OCI-LY7 (cell line): ENCODE measurements around the gene SRPK2. TPM values are rescaled to one million over a fixed set of nuclear protein-coding genes. Genes with fewer than 3 reads are reported as not detected.

Source experiments
- BruUV-seq: library from RNA; stranded (reverse); fragments of 400-500 nt; replicated peaks from 2 replicates; lab custom pipeline; 2021; lab: Mats Ljungman, UMichigan
- CTCF ChIA-PET: fragments of 300-600 bp; sonication (Branson Sonifier 250); formaldehyde crosslinking; loops from one replicate; lab custom pipeline; 2022; ENCODE audit warnings: antibody characterized with exemption; ENCODE audit not compliant: unreplicated experiment; lab: Charles Lee
- POLR2A ChIA-PET: fragments of 300-600 bp; sonication (Branson Sonifier 250); formaldehyde crosslinking; loops from one replicate; lab custom pipeline; 2022; ENCODE audit warnings: antibody characterized with exemption; lab: Charles Lee
- DNase-seq: peaks from one replicate; pipeline ENCODE4 v3.0.0-alpha.2; 2015; ENCODE audit warnings: low spot score
- H2AFZ ChIP-seq: fragments of 200-600 bp; sonication (generic), shearing (Covaris generic); 2 replicates; pipeline ENCODE4 v1.6.1; 2014; ENCODE audit warnings: mild to moderate bottlenecking, antibody characterized with exemption, low read length, moderate library complexity
- H3K27ac ChIP-seq: fragments of 200-600 bp; sonication (generic); 2 replicates; pipeline ENCODE4 v1.5.1; 2014; ENCODE audit warnings: mixed run types, low read depth, mild to moderate bottlenecking, moderate library complexity, low read length, inconsistent platforms; ENCODE audit not compliant: poor library complexity, severe bottlenecking
- H3K36me3 ChIP-seq: fragments of 200-600 bp; sonication (generic); 2 replicates; pipeline ENCODE4 v1.6.1; 2014; ENCODE audit warnings: mild to moderate bottlenecking, antibody characterized with exemption, low read length, moderate library complexity, mixed read lengths; ENCODE audit not compliant: insufficient read depth
- H3K4me1 ChIP-seq: fragments of 200-600 bp; sonication (generic); 2 replicates; pipeline ENCODE4 v1.5.1; 2014; ENCODE audit warnings: mild to moderate bottlenecking, low read length; ENCODE audit not compliant: insufficient read depth, poor library complexity, severe bottlenecking
- H3K4me2 ChIP-seq: fragments of 200-600 bp; sonication (generic); 2 replicates; pipeline ENCODE4 v1.6.1; 2014; ENCODE audit warnings: mild to moderate bottlenecking, low read length
- H3K4me3 ChIP-seq: fragments of 200-600 bp; sonication (generic); 2 replicates; pipeline ENCODE4 v1.5.1; 2014; ENCODE audit warnings: mild to moderate bottlenecking, low read depth, low read length; ENCODE audit not compliant: poor library complexity, severe bottlenecking
- H3K79me2 ChIP-seq: fragments of 200-600 bp; sonication (generic); 2 replicates; pipeline ENCODE4 v1.6.1; 2016; ENCODE audit warnings: low read depth, mild to moderate bottlenecking, low read length, moderate library complexity, mixed read lengths; ENCODE audit not compliant: insufficient read depth
- H3K9me2 ChIP-seq: fragments of 200-600 bp; sonication (generic); 2 replicates; pipeline ENCODE4 v1.6.1; 2016; ENCODE audit warnings: mild to moderate bottlenecking, low read length, mixed read lengths; ENCODE audit not compliant: insufficient read depth
- H3K9me3 ChIP-seq: fragments of 200-600 bp; sonication (generic); 2 replicates; pipeline ENCODE4 v1.6.1; 2014; ENCODE audit warnings: mild to moderate bottlenecking, mixed run types, low read length, mixed read lengths
- H4K20me1 ChIP-seq: fragments of 200-600 bp; sonication (generic); 2 replicates; pipeline ENCODE4 v1.6.1; 2014; ENCODE audit warnings: mild to moderate bottlenecking, antibody characterized with exemption, low read length, moderate library complexity, mixed read lengths; ENCODE audit not compliant: insufficient read depth
- EZH2phosphoT487 ChIP-seq: fragments of 200-600 bp; sonication (generic); IDR thresholded peaks from 2 replicates; pipeline ENCODE4 v1.6.1; 2018; ENCODE audit warnings: low read depth, borderline replicate concordance, mild to moderate bottlenecking, mixed run types, antibody characterized with exemption, low read length, moderate library complexity, mixed read lengths
- intact Hi-C: fragments of 100-400 bp; cut with micrococcal nuclease; formaldehyde crosslinking; loops from one replicate; pipeline ENCODE4 v1.10.0; 2022; ENCODE audit not compliant: unreplicated experiment
- total RNA-seq, 2 experiments: library from RNA; depleted of rRNA in 1 of 2; stranded (reverse); fragments of >200 nt in 1 of 2; shearing (Covaris generic) in 1 of 2; gene quantifications; 2 replicates each; pipeline ENCODE4 v1.2.3, GENCODE V29; 2014 to 2022
- TF ChIP-seq, protein P1 (sequence below): fragments of 200-600 bp; sonication (generic); conservative IDR thresholded peaks from 2 replicates; pipeline ENCODE4 v1.5.1; 2014; ENCODE audit warnings: mild to moderate bottlenecking, antibody characterized with exemption, low read length, moderate library complexity, mixed read lengths

The SRPK2 gene
- total RNA-seq, 2 experiments from 2014 or later, result 22.1 to 26.8 TPM

DNA sequence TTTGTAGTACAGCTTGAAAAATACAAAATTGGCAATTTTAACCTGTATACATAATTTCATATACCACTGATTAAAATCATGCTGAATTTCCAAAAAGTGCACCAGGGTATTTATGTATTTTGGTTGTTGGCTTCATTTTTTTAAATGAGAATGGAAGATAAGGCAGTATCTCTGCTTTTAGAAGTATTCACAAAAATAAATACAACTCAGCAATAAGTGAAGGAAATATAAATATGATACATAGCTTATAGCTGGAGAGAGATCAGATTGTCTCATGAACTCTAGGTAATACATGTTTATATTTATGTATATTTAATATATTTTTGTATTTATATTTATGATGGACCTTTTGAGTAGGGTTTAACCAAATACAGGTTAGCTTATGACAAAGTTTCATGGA lies 293.8 kb downstream of the SRPK2 start:
- Histone ChIP-seq H3K36me3 (peaks cover 86% of the 10 kb centered on the region), H3K9me2 (no peaks in the 10 kb centered on the region), H3K4me3 (no peak overlapping the region), H3K4me2 (no peak overlapping the region), H2AFZ (no peak overlapping the region), H3K9me3 (no peaks in the 10 kb centered on the region), H3K4me1 (no peaks in the 10 kb centered on the region), H3K79me2 (no peaks in the 10 kb centered on the region), H4K20me1 (no peaks in the 10 kb centered on the region), H3K27ac (no peak overlapping the region)
- POLR2A ChIA-PET, result interaction anchor here (0.5 kb wide), 1 partner anchor 63 kb away, joined by 3 read pairs; no protein-coding TSS in a partner anchor
- no peak for DNase-seq
- TF ChIP-seq, protein P1, sequence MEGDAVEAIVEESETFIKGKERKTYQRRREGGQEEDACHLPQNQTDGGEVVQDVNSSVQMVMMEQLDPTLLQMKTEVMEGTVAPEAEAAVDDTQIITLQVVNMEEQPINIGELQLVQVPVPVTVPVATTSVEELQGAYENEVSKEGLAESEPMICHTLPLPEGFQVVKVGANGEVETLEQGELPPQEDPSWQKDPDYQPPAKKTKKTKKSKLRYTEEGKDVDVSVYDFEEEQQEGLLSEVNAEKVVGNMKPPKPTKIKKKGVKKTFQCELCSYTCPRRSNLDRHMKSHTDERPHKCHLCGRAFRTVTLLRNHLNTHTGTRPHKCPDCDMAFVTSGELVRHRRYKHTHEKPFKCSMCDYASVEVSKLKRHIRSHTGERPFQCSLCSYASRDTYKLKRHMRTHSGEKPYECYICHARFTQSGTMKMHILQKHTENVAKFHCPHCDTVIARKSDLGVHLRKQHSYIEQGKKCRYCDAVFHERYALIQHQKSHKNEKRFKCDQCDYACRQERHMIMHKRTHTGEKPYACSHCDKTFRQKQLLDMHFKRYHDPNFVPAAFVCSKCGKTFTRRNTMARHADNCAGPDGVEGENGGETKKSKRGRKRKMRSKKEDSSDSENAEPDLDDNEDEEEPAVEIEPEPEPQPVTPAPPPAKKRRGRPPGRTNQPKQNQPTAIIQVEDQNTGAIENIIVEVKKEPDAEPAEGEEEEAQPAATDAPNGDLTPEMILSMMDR, result no peak
- TF ChIP-seq EZH2phosphoT487, result no peak
- intact Hi-C loops, result no loop called here
- CTCF ChIA-PET, result no interaction called here
- no TSS peak for BruUV-seq

GRCh38 chr7:105088456-105088855 lies 300.3 kb downstream of the SRPK2 start:
- H3K4me3 ChIP-seq, result no peak overlapping the region
- ChIA-PET POLR2A (no interaction called here), CTCF (no interaction called here)
- 0 out of 2 replicates have a peak, but pooled peaks cover 4% of the 10 kb centered on the region for H4K20me1 ChIP-seq
- H3K9me3 ChIP-seq, result no peaks in the 10 kb centered on the region
- H3K79me2 ChIP-seq, result no peaks in the 10 kb centered on the region
- no peak overlapping the region for H2AFZ ChIP-seq
- no peaks in the 10 kb centered on the region for H3K9me2 ChIP-seq
- TSS peak; percentile 32 for BruUV-seq
- intact Hi-C loops, result no loop called here
- H3K4me1 ChIP-seq, result no peaks in the 10 kb centered on the region
- no peak for DNase-seq
- peaks cover 86% of the 10 kb centered on the region for H3K36me3 ChIP-seq
- TF ChIP-seq, protein P1, result no peak
- no peak for TF ChIP-seq EZH2phosphoT487
- no peak overlapping the region for H3K27ac ChIP-seq
- H3K4me2 ChIP-seq, result no peak overlapping the region

DNA sequence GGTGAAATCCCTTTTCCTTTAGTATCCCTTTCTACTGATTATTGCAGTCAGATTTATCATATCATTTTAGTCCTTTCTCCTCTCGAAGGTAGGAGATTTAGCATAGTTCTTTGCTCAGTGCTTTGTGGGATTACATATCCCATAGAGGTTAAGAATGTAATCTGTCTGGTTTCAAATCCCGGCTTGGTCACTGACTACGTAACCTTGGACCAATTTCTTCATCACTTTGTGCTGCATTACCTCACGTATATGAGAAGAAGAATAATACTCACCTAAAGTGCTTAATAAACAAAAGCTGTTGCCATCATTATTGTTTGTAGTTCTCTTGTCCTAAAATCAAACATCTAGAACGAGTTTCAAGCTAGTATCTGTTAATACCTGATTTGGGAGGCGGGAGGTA lies 300.7 kb downstream of the SRPK2 start:
- Histone ChIP-seq H4K20me1 (0 out of 2 replicates have a peak, but pooled peaks cover 4% of the 10 kb centered on the region), H3K4me3 (no peak overlapping the region), H3K9me3 (no peaks in the 10 kb centered on the region), H3K36me3 (peaks cover 87% of the 10 kb centered on the region), H2AFZ (no peak overlapping the region), H3K79me2 (no peaks in the 10 kb centered on the region), H3K4me2 (no peak overlapping the region), H3K9me2 (no peaks in the 10 kb centered on the region), H3K27ac (no peak overlapping the region), H3K4me1 (no peaks in the 10 kb centered on the region)
- no peak for DNase-seq
- intact Hi-C loops, result no loop called here
- POLR2A ChIA-PET, result no interaction called here
- TF ChIP-seq, protein P1, result no peak
- no peak for TF ChIP-seq EZH2phosphoT487
- no TSS peak for BruUV-seq
- CTCF ChIA-PET, result no interaction called here
